Purkinje cell (primary cell): Measurements from ENCODE around the gene MTMR10. TPM values are rescaled to one million over a fixed set of nuclear protein-coding genes. Genes with fewer than 3 reads are reported as not detected.

ENCODE experiments used
- polyA plus RNA-seq: library from polyadenylated mRNA; unstranded; fragments of >200 nt; fragmentation: Nextera tagmentation; gene quantifications from 2 replicates; pipeline ENCODE4 v1.2.1, GENCODE V29; 2014

MTMR10 gene
- 4.3 and 4.6 TPM in 2 replicates for polyA plus RNA-seq

GRCh38 chr15:30991255-30992235, at the start of gene MTMR10:
TSS of gene MTMR10 (minus strand) at chr15:30991628. CDS start at chr15:30991506, 122 bp downstream.

DNA sequence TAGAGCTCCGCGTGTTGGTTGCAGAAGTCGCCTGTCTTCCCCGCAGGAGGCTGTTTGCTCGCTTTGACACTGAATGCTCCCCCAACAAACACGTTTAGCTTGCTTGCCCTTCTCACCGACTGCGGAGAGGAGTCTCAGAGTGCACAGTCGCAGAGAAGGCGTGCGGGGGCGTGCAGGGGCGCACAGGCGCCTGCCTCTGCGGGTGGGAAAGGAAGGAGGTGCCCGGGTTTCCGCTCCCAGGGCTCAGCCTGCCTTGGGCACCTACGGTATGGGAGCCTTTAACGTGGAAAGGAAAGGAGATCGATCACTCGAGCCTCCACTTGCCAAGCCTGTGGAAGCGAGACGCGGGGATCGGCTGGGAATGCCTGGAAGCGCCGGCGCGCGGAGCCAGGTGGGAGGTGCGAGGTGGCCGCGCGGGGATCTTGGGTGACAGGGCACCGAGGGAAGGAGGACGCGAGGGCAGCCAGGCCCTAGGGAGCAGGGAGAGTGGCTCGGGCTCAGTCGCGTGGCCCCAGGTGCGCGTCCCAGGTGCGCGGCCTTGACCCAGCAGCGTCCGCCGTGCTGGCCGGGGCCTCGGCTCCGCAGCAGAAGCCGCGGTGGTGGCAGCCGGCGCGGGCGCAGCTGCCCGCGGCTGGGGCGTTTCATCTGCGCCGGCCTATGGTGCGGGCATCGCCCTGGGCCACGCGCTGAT, 87.8 kb downstream of the MTMR10 start, which contains the start of gene FAN1:
TSS of gene FAN1 (plus strand) at position 419 of the 691 bp plus-strand sequence. CDS start 749 bp downstream, outside the sequence.

Other genes with a start within 250 kb of the MTMR10 start
- gene FAN1, start 87.7 kb downstream of the MTMR10 start, polyA plus RNA-seq: 15.1 and 20.5 TPM in 2 replicates
- 0.39 TPM in 1 of 2 replicates, not detected in the other for gene TRPM1, start 110.1 kb upstream of the MTMR10 start, polyA plus RNA-seq